Liver (tissue), 3 donors: ENCODE measurements around the gene CD248.

Experiments used
- CTCF ChIP-seq: fragments of 150-350 bp; IDR thresholded peaks from 2 replicates; pipeline ENCODE4 v1.5.1; 2017; ENCODE audit warnings: improper control_type of control experiment, low read depth, low read length; ENCODE audit not compliant: missing input control
- FOXA1 ChIP-seq: IDR thresholded peaks from 2 replicates; pipeline ENCODE4 v1.6.1; 2016; ENCODE audit warnings: antibody characterized with exemption
- FOXA2 ChIP-seq: IDR thresholded peaks from 2 replicates; pipeline ENCODE4 v1.6.1; 2016; ENCODE audit warnings: antibody characterized with exemption
- GABPA ChIP-seq, 2 donors: IDR thresholded peaks in 1 of 2; conservative IDR thresholded peaks in 1 of 2; 2 replicates each; pipeline ENCODE4 v1.6.1; 2016; ENCODE audit warnings: antibody characterized with exemption in 2 of 2, mild to moderate bottlenecking in 1 of 2, moderate library complexity in 1 of 2
- HNF4A ChIP-seq, 2 donors: conservative IDR thresholded peaks; 2 replicates each; pipeline ENCODE4 v1.6.1; 2016; ENCODE audit warnings: antibody characterized with exemption in 2 of 2, mild to moderate bottlenecking in 2 of 2
- RAD21 ChIP-seq, 2 donors: IDR thresholded peaks; 2 replicates each; pipeline ENCODE4 v1.6.1; 2016; ENCODE audit warnings: antibody characterized with exemption in 2 of 2, mild to moderate bottlenecking in 2 of 2
- SP1 ChIP-seq: IDR thresholded peaks from 2 replicates; pipeline ENCODE4 v1.6.1; 2018; ENCODE audit warnings: antibody characterized with exemption, mild to moderate bottlenecking
- TAF1 ChIP-seq: conservative IDR thresholded peaks from 2 replicates; pipeline ENCODE4 v1.6.1; 2016; ENCODE audit warnings: antibody characterized with exemption, mild to moderate bottlenecking
- ZBTB33 ChIP-seq: IDR thresholded peaks from 2 replicates; pipeline ENCODE4 v1.6.1; 2016; ENCODE audit warnings: antibody characterized with exemption
- TF ChIP-seq, protein P1 (sequence below): IDR thresholded peaks from 2 replicates; pipeline ENCODE4 v1.6.1; 2016; ENCODE audit warnings: antibody characterized with exemption
- donor health status: healthy.
- donor health status: healthy.

DNA sequence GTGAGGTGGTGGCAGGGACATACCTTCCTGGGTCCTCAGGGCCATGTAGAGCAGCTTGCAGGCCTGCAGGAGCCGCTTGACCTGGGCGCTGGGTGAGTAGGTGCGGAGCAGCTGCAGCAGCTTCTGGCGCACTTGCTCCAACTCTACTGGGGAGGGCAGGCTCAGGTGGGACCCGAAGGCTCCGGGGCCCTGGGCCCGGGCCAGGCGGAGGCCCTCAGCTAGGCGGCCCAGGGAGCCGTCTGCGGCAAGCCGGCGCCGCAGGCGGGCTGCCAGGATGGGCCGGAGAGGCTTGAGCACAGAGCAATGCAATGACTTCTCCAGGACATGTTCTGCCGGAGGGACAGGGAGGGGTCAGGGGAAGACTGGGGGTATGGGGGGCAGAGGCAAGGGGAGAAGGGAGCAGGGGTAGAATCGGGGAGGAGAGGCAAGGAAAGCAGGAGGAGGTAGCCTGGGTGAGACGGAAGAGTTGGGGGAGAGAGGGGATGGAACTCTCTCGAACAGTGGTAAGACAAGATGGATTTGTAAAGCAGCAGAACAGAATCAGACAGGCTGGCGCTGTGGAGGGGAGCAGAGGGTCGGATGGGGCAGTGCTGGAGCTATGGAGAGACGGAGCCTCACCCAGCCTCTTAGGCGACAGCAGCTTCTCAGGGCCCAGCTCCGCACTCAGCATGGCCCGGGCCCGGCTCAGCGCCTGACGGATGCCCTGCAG lies 17.2 kb upstream of the CD248 start:
- TF ChIP-seq CTCF (no peak), FOXA1 (no peak), SP1 (no peak), HNF4A (conservative IDR thresholded peaks at IDR 0.05) (no peak), TAF1 (no peak), ZBTB33 (no peak), GABPA (IDR thresholded peaks at IDR 0.05 in 1 of 2, conservative IDR thresholded peaks at IDR 0.05 in 1 of 2) (no peak), RAD21 (IDR thresholded peaks at IDR 0.05) (no peak), FOXA2 (no peak)
- TF ChIP-seq, protein P1, sequence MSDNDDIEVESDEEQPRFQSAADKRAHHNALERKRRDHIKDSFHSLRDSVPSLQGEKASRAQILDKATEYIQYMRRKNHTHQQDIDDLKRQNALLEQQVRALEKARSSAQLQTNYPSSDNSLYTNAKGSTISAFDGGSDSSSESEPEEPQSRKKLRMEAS, result no peak
